Astrocyte (in vitro differentiated cells and primary cell): ENCODE data around the gene CFAP43.

ENCODE experiments used
- CTCF ChIP-seq: IDR thresholded peaks from 2 replicates; pipeline ENCODE4 v1.5.1; 2011; ENCODE audit warnings: low read depth, mild to moderate bottlenecking, inconsistent platforms, low read length, moderate library complexity; ENCODE audit not compliant: insufficient read depth
- EZH2 ChIP-seq: IDR thresholded peaks from 2 replicates; pipeline ENCODE4 v1.6.1; 2012; ENCODE audit warnings: mild to moderate bottlenecking, low read length, inconsistent platforms; ENCODE audit not compliant: insufficient read depth

- TF ChIP-seq CTCF (no peak), EZH2 (no peak)
Observed at GRCh38 chr10:104117839-104118323, 114.3 kb downstream of the CFAP43 start.
